ENCODE results near the gene MFF.

MFF gene

GRCh38 chr2:227347117-227347516 is 22.1 kb downstream of the MFF start:
- no peaks in the 10 kb centered on the region; the same call in 1 of the 2 replicates for H4K20me1 ChIP-seq (ENCODE audit: low read depth, low read length)
- no peak overlapping the region for H3K4me3 ChIP-seq (ENCODE audit: insufficient read depth, low read length, poor library complexity, severe bottlenecking)
- no peak overlapping the region for H3K27ac ChIP-seq (ENCODE audit: low read depth, low read length)
- H3F3A ChIP-seq (ENCODE audit: insufficient read depth) = no peaks in the 10 kb centered on the region
- TF ChIP-seq EZH2phosphoT487 (conservative IDR thresholded peaks at IDR 0.05; ENCODE audit: low read length) = no peak
- no peak for TF ChIP-seq CTCF (IDR thresholded peaks at IDR 0.05; ENCODE audit: insufficient read depth, low read length, poor library complexity, severe bottlenecking)
- H3K36me3 ChIP-seq (ENCODE audit: low read length) = peaks cover 41% of the 10 kb centered on the region
- H3K9ac ChIP-seq (ENCODE audit: low read length) = no peak overlapping the region
- no peaks in the 10 kb centered on the region for H3K79me2 ChIP-seq (ENCODE audit: insufficient read depth, low read length)
- H2AFZ ChIP-seq (ENCODE audit: low read depth, low read length, severe bottlenecking) = no peak overlapping the region
- no peaks in the 10 kb centered on the region for H3K9me3 ChIP-seq (ENCODE audit: insufficient read depth, low read length)
- H3K27me3 ChIP-seq (ENCODE audit: low read length) = no peaks in the 10 kb centered on the region
- H3K9me2 ChIP-seq (replicated peaks; ENCODE audit: insufficient read depth, low read length) = no peaks in the 10 kb centered on the region
- H3K4me2 ChIP-seq (ENCODE audit: low read depth, low read length, poor library complexity, severe bottlenecking) = no peak overlapping the region

- peaks cover 28% of the 10 kb centered on the region for H3K36me3 ChIP-seq (ENCODE audit: low read length)
- H3K79me2 ChIP-seq (ENCODE audit: insufficient read depth, low read length) = no peaks in the 10 kb centered on the region
- H3K27me3 ChIP-seq (ENCODE audit: low read length) = no peaks in the 10 kb centered on the region
- H3K9me3 ChIP-seq (ENCODE audit: insufficient read depth, low read length) = no peaks in the 10 kb centered on the region
- no peaks in the 10 kb centered on the region for H4K20me1 ChIP-seq (ENCODE audit: low read depth, low read length)
- H3K4me2 ChIP-seq (ENCODE audit: low read depth, low read length, poor library complexity, severe bottlenecking) = no peak overlapping the region
- H3K27ac ChIP-seq (ENCODE audit: low read depth, low read length) = no peak overlapping the region
- no peaks in the 10 kb centered on the region for H3F3A ChIP-seq (ENCODE audit: insufficient read depth)
- H3K9me2 ChIP-seq (replicated peaks; ENCODE audit: insufficient read depth, low read length) = no peaks in the 10 kb centered on the region
- H3K9ac ChIP-seq (ENCODE audit: low read length) = no peak overlapping the region
- H3K4me3 ChIP-seq (ENCODE audit: insufficient read depth, low read length, poor library complexity, severe bottlenecking) = no peak overlapping the region
- no peak overlapping the region for H2AFZ ChIP-seq (ENCODE audit: low read depth, low read length, severe bottlenecking)
- TF ChIP-seq CTCF (IDR thresholded peaks at IDR 0.05; ENCODE audit: insufficient read depth, low read length, poor library complexity, severe bottlenecking) = no peak
- no peak for TF ChIP-seq EZH2phosphoT487 (conservative IDR thresholded peaks at IDR 0.05; ENCODE audit: low read length)
Measured at GRCh38 chr2:227348324-227348723, 23.3 kb downstream of the MFF start.

- Histone ChIP-seq H3K36me3 (ENCODE audit: low read length) (peaks cover 22% of the 10 kb centered on the region), H2AFZ (ENCODE audit: low read depth, low read length, severe bottlenecking) (no peak overlapping the region), H3K4me3 (ENCODE audit: insufficient read depth, low read length, poor library complexity, severe bottlenecking) (no peak overlapping the region), H4K20me1 (ENCODE audit: low read depth, low read length) (no peaks in the 10 kb centered on the region), H3K27ac (ENCODE audit: low read depth, low read length) (no peak overlapping the region), H3K4me2 (ENCODE audit: low read depth, low read length, poor library complexity, severe bottlenecking) (no peak overlapping the region), H3K27me3 (ENCODE audit: low read length) (no peaks in the 10 kb centered on the region), H3K9ac (ENCODE audit: low read length) (no peak overlapping the region), H3F3A (ENCODE audit: insufficient read depth) (no peaks in the 10 kb centered on the region), H3K9me2 (replicated peaks; ENCODE audit: insufficient read depth, low read length) (no peaks in the 10 kb centered on the region), H3K9me3 (ENCODE audit: insufficient read depth, low read length) (no peaks in the 10 kb centered on the region), H3K79me2 (ENCODE audit: insufficient read depth, low read length) (no peaks in the 10 kb centered on the region)
- TF ChIP-seq EZH2phosphoT487 (conservative IDR thresholded peaks at IDR 0.05; ENCODE audit: low read length) (no peak), CTCF (IDR thresholded peaks at IDR 0.05; ENCODE audit: insufficient read depth, low read length, poor library complexity, severe bottlenecking) (no peak)
Measured at GRCh38 chr2:227349989-227350612, 25.1 kb downstream of the MFF start.
